ENCODE results near the gene CCDC88A.
"Not testable (repeated sequence)": the region's sequence is repeated elsewhere in the genome, so short reads cannot be mapped to it uniquely, and the experiment has no call there.

Gene CCDC88A

DNA sequence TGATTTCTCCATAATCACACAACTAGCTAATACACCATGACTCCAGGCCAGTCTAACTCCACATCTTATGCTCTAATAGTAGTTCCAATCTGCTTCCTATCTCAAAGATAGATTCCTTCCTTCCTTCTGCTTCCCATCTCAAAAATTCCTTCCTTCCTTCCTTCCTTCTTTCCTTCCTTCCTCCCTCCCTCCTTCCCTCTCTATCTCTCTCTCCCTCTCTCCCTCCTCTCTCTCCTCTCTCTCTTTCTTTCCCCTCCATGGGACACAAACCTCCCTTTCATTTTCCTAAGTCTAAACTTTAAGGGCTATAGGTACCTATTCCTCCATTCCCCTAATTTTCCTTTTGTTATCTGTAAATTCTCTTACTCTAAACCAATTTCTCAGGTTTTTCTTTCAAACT lies 62.5 kb downstream of the CCDC88A start:
- ChIA-PET POLR2A (no interaction called here), CTCF (interaction anchor here (1.0 kb wide), 1 partner anchor 17 kb away, joined by 3 read pairs; no protein-coding TSS in a partner anchor)
- DNase-seq (ENCODE audit: extremely low spot score) = no peak
- TF ChIP-seq, protein P1, sequence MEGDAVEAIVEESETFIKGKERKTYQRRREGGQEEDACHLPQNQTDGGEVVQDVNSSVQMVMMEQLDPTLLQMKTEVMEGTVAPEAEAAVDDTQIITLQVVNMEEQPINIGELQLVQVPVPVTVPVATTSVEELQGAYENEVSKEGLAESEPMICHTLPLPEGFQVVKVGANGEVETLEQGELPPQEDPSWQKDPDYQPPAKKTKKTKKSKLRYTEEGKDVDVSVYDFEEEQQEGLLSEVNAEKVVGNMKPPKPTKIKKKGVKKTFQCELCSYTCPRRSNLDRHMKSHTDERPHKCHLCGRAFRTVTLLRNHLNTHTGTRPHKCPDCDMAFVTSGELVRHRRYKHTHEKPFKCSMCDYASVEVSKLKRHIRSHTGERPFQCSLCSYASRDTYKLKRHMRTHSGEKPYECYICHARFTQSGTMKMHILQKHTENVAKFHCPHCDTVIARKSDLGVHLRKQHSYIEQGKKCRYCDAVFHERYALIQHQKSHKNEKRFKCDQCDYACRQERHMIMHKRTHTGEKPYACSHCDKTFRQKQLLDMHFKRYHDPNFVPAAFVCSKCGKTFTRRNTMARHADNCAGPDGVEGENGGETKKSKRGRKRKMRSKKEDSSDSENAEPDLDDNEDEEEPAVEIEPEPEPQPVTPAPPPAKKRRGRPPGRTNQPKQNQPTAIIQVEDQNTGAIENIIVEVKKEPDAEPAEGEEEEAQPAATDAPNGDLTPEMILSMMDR (IDR thresholded peaks at IDR 0.05; ENCODE audit: control extremely low read depth, extremely low read depth, low read depth, missing control alignments) = no peak

DNA sequence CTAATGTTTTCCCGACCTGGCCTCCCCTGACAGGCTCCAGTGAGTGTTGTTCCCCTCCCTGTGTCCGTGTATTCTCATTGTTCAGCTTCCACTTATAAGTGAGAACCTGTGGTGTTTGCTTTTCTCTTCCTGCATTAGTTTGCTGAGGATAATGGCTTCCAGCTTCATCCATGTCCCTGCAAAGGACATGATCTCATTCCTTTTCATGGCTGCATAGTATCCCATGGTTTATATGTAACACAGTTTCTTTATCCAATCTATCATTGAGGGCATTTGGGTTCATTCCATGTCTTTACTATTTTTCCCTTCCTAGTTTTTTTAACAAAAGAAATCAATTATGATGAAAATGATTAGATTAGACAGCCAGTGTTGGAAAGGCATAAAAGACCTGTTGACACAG lies 63.5 kb downstream of the CCDC88A start:
- DNase-seq (ENCODE audit: extremely low spot score); POLR2A ChIA-PET; CTCF ChIA-PET: not testable (repeated sequence)

DNA sequence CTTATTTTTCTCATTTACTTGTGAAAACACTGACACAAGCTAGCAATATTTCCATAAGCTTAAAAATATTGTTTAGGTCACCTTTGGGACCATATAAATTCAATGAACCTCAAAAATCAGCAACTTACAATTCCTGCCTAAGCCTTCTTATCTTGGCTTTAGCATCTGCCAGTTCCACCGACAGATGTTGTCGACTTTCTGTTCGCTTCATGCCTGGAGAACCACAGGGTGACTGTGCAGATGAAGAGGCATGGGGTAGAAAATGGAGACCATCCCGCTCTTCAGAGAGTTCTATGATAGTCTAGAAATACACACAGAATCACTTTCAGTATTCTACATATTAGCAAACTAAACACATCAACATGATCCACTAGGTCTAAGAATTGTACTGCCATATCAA lies 64.2 kb downstream of the CCDC88A start:
- TF ChIP-seq, protein P1 (IDR thresholded peaks at IDR 0.05; ENCODE audit: control extremely low read depth, extremely low read depth, low read depth, missing control alignments) = no peak
- ChIA-PET CTCF (no interaction called here), POLR2A (no interaction called here)
- no peak for DNase-seq (ENCODE audit: extremely low spot score)

DNA sequence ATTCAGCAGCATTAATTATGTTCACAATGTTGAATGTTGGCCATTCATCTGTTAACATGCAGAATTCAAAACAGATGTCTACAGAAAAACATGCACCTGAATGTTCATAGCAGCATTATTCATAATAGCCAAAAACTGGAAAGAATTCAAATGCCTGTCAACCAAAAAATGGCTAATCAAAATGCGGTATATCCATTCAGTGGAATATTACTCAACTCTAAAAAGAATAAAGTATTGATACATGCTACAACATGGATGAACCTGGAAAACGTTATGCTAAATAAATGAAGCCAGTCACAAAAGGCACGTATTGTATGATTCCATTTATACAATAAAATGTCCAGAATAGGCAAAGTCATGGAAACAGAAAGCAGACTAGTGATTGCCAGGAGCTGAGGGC lies 68.0 kb downstream of the CCDC88A start:
- ChIA-PET POLR2A (no interaction called here), CTCF (no interaction called here)
- DNase-seq (ENCODE audit: extremely low spot score) = no peak
- TF ChIP-seq, protein P1 (IDR thresholded peaks at IDR 0.05; ENCODE audit: control extremely low read depth, extremely low read depth, low read depth, missing control alignments) = no peak

DNA sequence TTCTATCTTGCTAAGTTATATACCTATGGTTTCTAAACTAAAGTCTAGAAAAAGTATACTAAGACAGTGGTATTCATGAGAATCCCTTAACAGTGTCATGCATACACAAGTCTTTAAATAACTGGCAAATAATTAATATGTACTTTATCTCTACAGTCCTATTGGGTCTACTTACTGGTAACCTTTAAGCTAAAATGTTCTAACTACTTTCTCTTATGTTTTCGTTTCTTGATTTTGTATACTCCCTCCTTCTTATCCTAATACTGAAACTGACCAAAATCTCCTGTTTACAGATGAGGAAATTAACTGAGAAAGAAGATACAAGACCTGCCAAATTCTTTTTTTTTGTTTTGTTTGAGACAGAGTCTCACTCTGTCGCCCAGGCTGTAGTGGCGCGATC lies 74.6 kb downstream of the CCDC88A start:
- ChIA-PET CTCF (no interaction called here), POLR2A (no interaction called here)
- TF ChIP-seq, protein P1 (IDR thresholded peaks at IDR 0.05; ENCODE audit: control extremely low read depth, extremely low read depth, low read depth, missing control alignments) = no peak
- no peak for DNase-seq (ENCODE audit: extremely low spot score)

DNA sequence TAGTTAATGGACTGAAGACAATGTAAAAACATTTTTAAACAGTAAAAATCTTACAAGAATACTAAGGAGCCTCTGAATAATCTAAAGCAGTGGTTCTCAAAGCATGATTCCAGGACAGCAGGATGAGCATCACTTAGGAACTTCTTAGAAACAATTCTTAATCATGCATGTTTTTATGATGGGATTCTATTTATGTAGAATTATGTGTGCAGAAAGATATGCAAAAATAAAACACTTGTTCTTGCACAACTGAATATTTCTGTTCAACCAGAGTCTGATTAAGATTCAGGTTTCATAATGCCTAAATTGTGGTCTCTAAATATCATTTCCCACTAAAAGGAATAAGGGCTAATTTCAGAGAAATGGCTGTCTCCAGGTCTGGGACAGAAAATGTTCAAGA lies 81.4 kb downstream of the CCDC88A start:
- no peak for DNase-seq (ENCODE audit: extremely low spot score)
- POLR2A ChIA-PET = no interaction called here
- CTCF ChIA-PET = interaction anchor here (1.5 kb wide), 1 partner anchor 14 kb away, joined by 3 read pairs; no protein-coding TSS in a partner anchor
- TF ChIP-seq, protein P1 (IDR thresholded peaks at IDR 0.05; ENCODE audit: control extremely low read depth, extremely low read depth, low read depth, missing control alignments) = no peak

DNA sequence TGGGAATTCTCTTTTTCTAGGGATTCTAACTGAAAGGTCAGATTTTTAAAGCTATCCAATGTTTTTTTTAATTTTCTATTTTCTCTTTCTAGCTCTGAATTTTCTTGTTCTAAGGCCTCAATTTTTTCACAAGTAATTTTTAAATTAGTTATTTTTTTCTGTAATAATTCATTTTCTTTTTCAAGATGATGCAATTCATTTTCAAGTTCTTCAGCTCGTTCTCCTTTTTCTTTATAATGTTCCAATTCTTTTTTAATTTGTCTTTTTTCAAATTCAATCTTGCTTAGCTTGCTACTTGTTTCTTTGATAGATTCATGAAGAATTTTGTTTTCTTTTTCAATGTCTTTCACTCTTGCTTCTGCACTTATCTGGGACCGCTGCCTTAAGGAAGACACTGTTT lies 84.9 kb downstream of the CCDC88A start:
- ChIA-PET POLR2A (no interaction called here), CTCF (interaction anchor here (0.8 to 2.2 kb wide), 8 partner anchors 9 to 51 kb away, joined by 3 to 8 read pairs (median 4); no protein-coding TSS in a partner anchor)
- DNase-seq (ENCODE audit: extremely low spot score) = no peak
- TF ChIP-seq, protein P1 (IDR thresholded peaks at IDR 0.05; ENCODE audit: control extremely low read depth, extremely low read depth, low read depth, missing control alignments) = no peak
